Activated B cell treated with CpG ODN at 0.5 μM for 24 hours (primary cell): ENCODE measurements around the gene GRIN2C. TPM values are rescaled to one million over a fixed set of nuclear protein-coding genes. Genes with fewer than 3 reads are reported as not detected.

Experiments used
- ATAC-seq: fragments of 200-7000 bp; cut with Tn5 transposase; one replicate; pipeline ENCODE4 v1.10.0; 2021; ENCODE audit warnings: low read depth, mild to moderate bottlenecking, moderate library complexity
- CTCF ChIA-PET: fragments of 350-600 bp; sonication (Branson Sonifier 250); formaldehyde crosslinking; loops from one replicate; lab custom pipeline; 2021; ENCODE audit warnings: antibody characterized with exemption; lab: Charles Lee
- POLR2A ChIA-PET: fragments of 350-600 bp; sonication (Branson Sonifier 250); formaldehyde crosslinking; loops from one replicate; lab custom pipeline; 2021; ENCODE audit warnings: antibody characterized with exemption; lab: Charles Lee
- DNase-seq: peaks from one replicate; pipeline ENCODE4 v3.0.0; 2022
- H3K27ac Mint-ChIP-seq: one replicate; pipeline ENCODE4 v1.8.0; 2020; ENCODE audit warnings: mixed read lengths
- H3K27me3 Mint-ChIP-seq: one replicate; pipeline ENCODE4 v1.8.0; 2021; ENCODE audit warnings: mixed read lengths
- H3K36me3 Mint-ChIP-seq: one replicate; pipeline ENCODE4 v1.8.0; 2021; ENCODE audit warnings: low read depth, mixed read lengths
- H3K4me1 Mint-ChIP-seq: one replicate; pipeline ENCODE4 v1.8.0; 2021; ENCODE audit warnings: mixed read lengths
- H3K4me3 Mint-ChIP-seq: one replicate; pipeline ENCODE4 v1.8.0; 2020; ENCODE audit warnings: mild to moderate bottlenecking, mixed read lengths
- H3K9me3 Mint-ChIP-seq: one replicate; pipeline ENCODE4 v1.8.0; 2020; ENCODE audit warnings: mixed read lengths
- intact Hi-C: fragments of 100-400 bp; cut with micrococcal nuclease; formaldehyde crosslinking; loops from one replicate; pipeline ENCODE4 v1.15.1; 2024
- total RNA-seq: library from RNA; stranded (reverse); gene quantifications from 2 replicates; pipeline ENCODE4 v1.2.3, GENCODE V29; 2022
- TF ChIP-seq, protein P1 (sequence below): fragments of 200-600 bp; IDR thresholded peaks from one replicate; pipeline ENCODE4 v1.8.0; 2022; ENCODE audit warnings: antibody characterized with exemption, mild to moderate bottlenecking

Gene GRIN2C
- total RNA-seq, 1 donor from 2014 or later: not detected

GRCh38 chr17:74815550-74816370 is 43.9 kb downstream of the GRIN2C start:
- intact Hi-C loops: no loop called here
- no peak for DNase-seq

GRCh38 chr17:74815067-74815466 is 44.6 kb downstream of the GRIN2C start:
- ChIA-PET CTCF (no interaction called here), POLR2A (no interaction called here)
- no peak for DNase-seq
- no peaks in the 10 kb centered on the region for H3K4me1 Mint-ChIP-seq
- H3K36me3 Mint-ChIP-seq: peaks cover 34% of the 10 kb centered on the region
- no peaks in the 10 kb centered on the region for H3K9me3 Mint-ChIP-seq
- H3K4me3 Mint-ChIP-seq: no peak overlapping the region
- intact Hi-C loops: no loop called here
- H3K27me3 Mint-ChIP-seq: no peaks in the 10 kb centered on the region
- no peak overlapping the region for H3K27ac Mint-ChIP-seq
- TF ChIP-seq, protein P1, sequence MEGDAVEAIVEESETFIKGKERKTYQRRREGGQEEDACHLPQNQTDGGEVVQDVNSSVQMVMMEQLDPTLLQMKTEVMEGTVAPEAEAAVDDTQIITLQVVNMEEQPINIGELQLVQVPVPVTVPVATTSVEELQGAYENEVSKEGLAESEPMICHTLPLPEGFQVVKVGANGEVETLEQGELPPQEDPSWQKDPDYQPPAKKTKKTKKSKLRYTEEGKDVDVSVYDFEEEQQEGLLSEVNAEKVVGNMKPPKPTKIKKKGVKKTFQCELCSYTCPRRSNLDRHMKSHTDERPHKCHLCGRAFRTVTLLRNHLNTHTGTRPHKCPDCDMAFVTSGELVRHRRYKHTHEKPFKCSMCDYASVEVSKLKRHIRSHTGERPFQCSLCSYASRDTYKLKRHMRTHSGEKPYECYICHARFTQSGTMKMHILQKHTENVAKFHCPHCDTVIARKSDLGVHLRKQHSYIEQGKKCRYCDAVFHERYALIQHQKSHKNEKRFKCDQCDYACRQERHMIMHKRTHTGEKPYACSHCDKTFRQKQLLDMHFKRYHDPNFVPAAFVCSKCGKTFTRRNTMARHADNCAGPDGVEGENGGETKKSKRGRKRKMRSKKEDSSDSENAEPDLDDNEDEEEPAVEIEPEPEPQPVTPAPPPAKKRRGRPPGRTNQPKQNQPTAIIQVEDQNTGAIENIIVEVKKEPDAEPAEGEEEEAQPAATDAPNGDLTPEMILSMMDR: no peak
- no peak for ATAC-seq

More at GRCh38 chr17:74815550-74816370, 43.9 kb downstream of the GRIN2C start:
- Mint-ChIP-seq H3K36me3 (peaks cover 33% of the 10 kb centered on the region), H3K27me3 (no peaks in the 10 kb centered on the region), H3K9me3 (no peaks in the 10 kb centered on the region), H3K4me3 (no peak overlapping the region), H3K4me1 (no peaks in the 10 kb centered on the region), H3K27ac (no peak overlapping the region)
- ChIA-PET POLR2A (no interaction called here), CTCF (no interaction called here)
- ATAC-seq: no peak
- TF ChIP-seq, protein P1: no peak

GRCh38 chr17:74814453-74814852 is 45.2 kb downstream of the GRIN2C start:
- Mint-ChIP-seq H3K36me3 (peaks cover 33% of the 10 kb centered on the region), H3K4me3 (no peak overlapping the region), H3K4me1 (no peaks in the 10 kb centered on the region), H3K9me3 (no peaks in the 10 kb centered on the region), H3K27me3 (no peaks in the 10 kb centered on the region), H3K27ac (no peak overlapping the region)
- intact Hi-C loops: no loop called here
- TF ChIP-seq, protein P1: no peak
- POLR2A ChIA-PET: no interaction called here
- no peak for DNase-seq
- ATAC-seq: no peak
- CTCF ChIA-PET: no interaction called here

DNA sequence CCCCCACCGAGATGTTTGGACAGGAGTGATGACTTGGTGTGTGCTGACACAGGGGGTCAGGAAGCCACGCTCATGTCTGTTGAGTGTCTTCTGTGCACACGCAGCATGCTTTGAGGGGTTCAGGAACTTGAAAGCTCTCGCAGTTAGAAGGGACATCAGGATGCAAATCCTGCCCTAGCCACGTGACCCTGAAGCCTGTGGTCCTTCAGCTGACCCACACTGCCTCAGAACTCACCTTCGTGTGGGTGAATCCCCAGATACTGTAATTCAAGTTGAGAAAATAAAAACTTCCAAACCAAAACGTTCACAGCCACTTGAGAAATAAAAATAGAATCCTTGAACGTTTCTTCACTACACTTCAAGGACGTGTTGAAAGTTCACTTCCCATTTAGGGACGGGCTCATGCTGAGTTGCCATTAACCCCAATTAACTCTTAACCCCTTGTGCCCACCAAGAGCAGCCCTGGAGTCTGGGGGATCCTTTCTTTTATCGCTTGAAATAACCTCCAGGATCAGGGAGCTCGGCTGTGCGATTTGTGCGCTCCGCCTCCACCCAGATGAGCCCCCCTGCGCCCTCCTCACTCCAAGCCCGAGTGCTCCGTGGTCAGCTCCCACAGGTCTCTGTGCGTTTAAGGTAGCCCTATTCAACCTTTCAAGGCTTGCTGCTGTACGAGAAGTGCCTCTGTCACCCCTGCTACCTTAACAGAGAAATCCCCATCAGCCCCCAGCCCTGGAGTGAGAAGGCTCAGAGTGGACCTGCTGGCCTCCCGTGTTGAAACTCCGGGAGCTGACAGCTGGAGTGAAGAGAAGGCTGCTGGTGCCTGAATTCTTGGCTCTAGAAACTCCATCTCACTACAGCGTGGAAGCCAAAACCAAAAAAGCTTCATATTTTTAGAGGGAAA is 47.3 kb downstream of the GRIN2C start:
- DNase-seq (no peak), ATAC-seq (no peak)
- H3K27ac Mint-ChIP-seq: no peak overlapping the region
- H3K36me3 Mint-ChIP-seq: peaks cover 32% of the 10 kb centered on the region
- ChIA-PET POLR2A (no interaction called here), CTCF (no interaction called here)
- H3K4me1 Mint-ChIP-seq: no peaks in the 10 kb centered on the region
- H3K27me3 Mint-ChIP-seq: no peaks in the 10 kb centered on the region
- TF ChIP-seq, protein P1: no peak
- intact Hi-C loops: no loop called here
- no peak overlapping the region for H3K4me3 Mint-ChIP-seq
- no peaks in the 10 kb centered on the region for H3K9me3 Mint-ChIP-seq
